Tibial artery (tissue), 4 donors: Measurements from ENCODE around the gene PSRC1.
A peak's percentile ranks its signal among the peaks of the same experiment; 100 is the strongest.

ENCODE experiments used
- DNase-seq, 2 donors: peaks; one replicate each; pipeline ENCODE4 v3.0.0-alpha.2; 2019
- H3K27ac ChIP-seq, 2 donors: fragments of 200-600 bp; sonication (generic) in 1 of 2; 1 replicate in 1 of 2; 2 replicates in 1 of 2; pipeline ENCODE4 v1.5.1; 2018 to 2019; ENCODE audit warnings: mild to moderate bottlenecking in 1 of 2
- H3K27me3 ChIP-seq, 2 donors: fragments of 200-600 bp; sonication (generic) in 1 of 2; one replicate each; pipeline versions ENCODE4 v1.5.1 to v1.6.0; 2016 to 2019
- H3K36me3 ChIP-seq, 3 donors: fragments of 200-600 bp; sonication (generic) in 2 of 3; one replicate each; pipeline ENCODE4 v1.5.1; 2016 to 2019; ENCODE audit warnings: mild to moderate bottlenecking in 2 of 3
- H3K4me1 ChIP-seq, 4 donors: fragments of 200-600 bp; sonication (generic) in 2 of 4; 1 replicate in 3 of 4; 2 replicates in 1 of 4; pipeline ENCODE4 v1.5.1; 2016 to 2019
- H3K4me3 ChIP-seq, 2 donors: fragments of 200-600 bp; sonication (generic) in 1 of 2; 1 replicate in 1 of 2; 2 replicates in 1 of 2; pipeline ENCODE4 v1.5.1; 2018 to 2019; ENCODE audit warnings: mild to moderate bottlenecking in 2 of 2
- H3K9me3 ChIP-seq, 3 donors: fragments of 200-600 bp; sonication (generic) in 1 of 3; one replicate each; pipeline ENCODE4 v1.5.1; 2016 to 2019
- intact Hi-C: fragments of 100-400 bp; cut with DNase I; formaldehyde crosslinking; loops from one replicate; pipeline ENCODE4 v1.15.0; 2023; ENCODE audit warnings: low total_unique reads
- TF ChIP-seq, protein P1 (sequence below), 2 experiments: fragments of 200-600 bp in 1 of 2; fragments of 450-650 bp in 1 of 2; IDR thresholded peaks; one replicate each; pipeline ENCODE4 v1.5.1; 2017 to 2019; ENCODE audit warnings: antibody characterized with exemption in 2 of 2, mild to moderate bottlenecking in 1 of 2, moderate library complexity in 1 of 2

Gene PSRC1

DNA sequence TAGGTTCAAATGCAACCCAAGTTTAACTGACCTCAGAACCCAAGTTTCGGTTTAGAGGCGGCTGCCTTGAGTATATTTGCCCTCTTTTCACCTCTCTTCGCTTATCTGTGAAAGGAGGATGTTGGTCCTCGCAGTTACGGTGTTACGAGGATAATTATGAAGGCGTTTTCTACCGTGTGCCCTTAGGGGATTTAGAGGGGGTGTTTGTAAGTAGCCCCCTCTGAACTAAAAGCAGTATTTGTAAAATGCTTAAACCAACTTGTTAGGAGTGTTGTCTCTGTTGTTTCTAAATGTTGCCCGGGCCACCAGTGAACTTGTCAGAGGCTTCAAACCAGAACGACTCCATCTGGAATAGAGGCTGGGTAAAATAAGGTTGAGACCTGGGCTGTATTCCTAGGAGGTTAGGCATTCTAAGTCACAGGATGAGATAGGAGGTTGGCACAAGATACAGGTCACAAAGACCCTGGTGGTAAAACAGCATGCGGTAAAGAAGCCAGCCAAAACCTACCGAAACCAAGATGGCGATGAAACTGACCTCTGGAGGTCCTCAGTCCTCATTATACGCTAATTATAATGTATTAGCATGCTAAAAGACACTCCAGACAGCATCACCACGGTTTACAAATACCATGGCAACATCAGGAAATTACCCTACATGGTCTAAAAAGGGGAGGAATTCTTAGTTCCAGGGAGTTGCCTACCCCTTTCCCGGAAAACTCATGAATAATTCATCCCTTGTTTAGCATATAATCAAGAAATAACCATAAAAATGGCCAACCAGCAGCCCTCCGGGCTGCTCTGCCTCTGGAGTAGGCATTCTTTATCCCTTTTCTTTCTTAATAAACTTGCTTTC lies 1.0 kb upstream of the PSRC1 start:
- Histone ChIP-seq H3K9me3 (no peaks in the 10 kb centered on the region), H3K36me3 (no peaks in the 10 kb centered on the region), H3K4me1 (peaks cover 0 to 22% (median 21%) of the 10 kb centered on the region in 4 donors), H3K27ac (peak overlapping the region; percentile 79 to 87), H3K4me3 (peak overlapping the region; percentile 54 to 59), H3K27me3 (no peaks in the 10 kb centered on the region)
- intact Hi-C loops: loop anchor here (10.0 kb wide), 2 partner anchors 71 to 1129 kb away; no protein-coding TSS in a partner anchor
- no peak for DNase-seq
- TF ChIP-seq, protein P1, sequence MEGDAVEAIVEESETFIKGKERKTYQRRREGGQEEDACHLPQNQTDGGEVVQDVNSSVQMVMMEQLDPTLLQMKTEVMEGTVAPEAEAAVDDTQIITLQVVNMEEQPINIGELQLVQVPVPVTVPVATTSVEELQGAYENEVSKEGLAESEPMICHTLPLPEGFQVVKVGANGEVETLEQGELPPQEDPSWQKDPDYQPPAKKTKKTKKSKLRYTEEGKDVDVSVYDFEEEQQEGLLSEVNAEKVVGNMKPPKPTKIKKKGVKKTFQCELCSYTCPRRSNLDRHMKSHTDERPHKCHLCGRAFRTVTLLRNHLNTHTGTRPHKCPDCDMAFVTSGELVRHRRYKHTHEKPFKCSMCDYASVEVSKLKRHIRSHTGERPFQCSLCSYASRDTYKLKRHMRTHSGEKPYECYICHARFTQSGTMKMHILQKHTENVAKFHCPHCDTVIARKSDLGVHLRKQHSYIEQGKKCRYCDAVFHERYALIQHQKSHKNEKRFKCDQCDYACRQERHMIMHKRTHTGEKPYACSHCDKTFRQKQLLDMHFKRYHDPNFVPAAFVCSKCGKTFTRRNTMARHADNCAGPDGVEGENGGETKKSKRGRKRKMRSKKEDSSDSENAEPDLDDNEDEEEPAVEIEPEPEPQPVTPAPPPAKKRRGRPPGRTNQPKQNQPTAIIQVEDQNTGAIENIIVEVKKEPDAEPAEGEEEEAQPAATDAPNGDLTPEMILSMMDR (IDR thresholded peaks at IDR 0.05): no peak

DNA sequence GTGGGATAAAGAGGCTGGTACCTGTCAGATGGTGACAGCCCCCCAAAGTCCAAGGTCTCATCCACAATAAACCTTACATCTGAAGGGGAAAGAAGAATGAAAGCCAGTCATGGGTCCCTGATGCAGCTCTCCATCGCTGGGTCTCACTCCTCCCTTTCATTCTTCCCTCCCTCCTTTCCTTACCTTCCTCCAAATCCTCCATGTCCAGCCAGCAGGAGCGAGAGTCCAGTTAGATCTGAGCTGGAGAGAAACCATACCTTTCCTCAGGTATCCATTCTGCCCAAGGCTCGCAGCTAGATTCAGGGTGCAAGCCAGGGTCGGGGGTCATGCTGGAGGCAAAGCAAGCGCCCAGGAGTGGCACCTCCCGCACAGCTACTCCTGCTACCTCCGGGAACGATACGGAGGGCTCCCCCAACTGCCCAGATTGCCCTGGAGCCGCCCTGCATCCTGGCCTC lies 421 bp downstream of the PSRC1 start:
- peak overlapping the region; percentile 54 to 59 for H3K4me3 ChIP-seq
- H3K36me3 ChIP-seq: no peaks in the 10 kb centered on the region
- H3K27me3 ChIP-seq: no peaks in the 10 kb centered on the region
- H3K9me3 ChIP-seq: no peaks in the 10 kb centered on the region
- TF ChIP-seq, protein P1 (IDR thresholded peaks at IDR 0.05): no peak
- peaks cover 0 to 22% (median 21%) of the 10 kb centered on the region in 4 donors for H3K4me1 ChIP-seq
- intact Hi-C loops: loop anchor here (10.0 kb wide), 2 partner anchors 72 to 1128 kb away; no protein-coding TSS in a partner anchor
- no peak for DNase-seq
- peak overlapping the region; percentile 79 to 87 for H3K27ac ChIP-seq

DNA sequence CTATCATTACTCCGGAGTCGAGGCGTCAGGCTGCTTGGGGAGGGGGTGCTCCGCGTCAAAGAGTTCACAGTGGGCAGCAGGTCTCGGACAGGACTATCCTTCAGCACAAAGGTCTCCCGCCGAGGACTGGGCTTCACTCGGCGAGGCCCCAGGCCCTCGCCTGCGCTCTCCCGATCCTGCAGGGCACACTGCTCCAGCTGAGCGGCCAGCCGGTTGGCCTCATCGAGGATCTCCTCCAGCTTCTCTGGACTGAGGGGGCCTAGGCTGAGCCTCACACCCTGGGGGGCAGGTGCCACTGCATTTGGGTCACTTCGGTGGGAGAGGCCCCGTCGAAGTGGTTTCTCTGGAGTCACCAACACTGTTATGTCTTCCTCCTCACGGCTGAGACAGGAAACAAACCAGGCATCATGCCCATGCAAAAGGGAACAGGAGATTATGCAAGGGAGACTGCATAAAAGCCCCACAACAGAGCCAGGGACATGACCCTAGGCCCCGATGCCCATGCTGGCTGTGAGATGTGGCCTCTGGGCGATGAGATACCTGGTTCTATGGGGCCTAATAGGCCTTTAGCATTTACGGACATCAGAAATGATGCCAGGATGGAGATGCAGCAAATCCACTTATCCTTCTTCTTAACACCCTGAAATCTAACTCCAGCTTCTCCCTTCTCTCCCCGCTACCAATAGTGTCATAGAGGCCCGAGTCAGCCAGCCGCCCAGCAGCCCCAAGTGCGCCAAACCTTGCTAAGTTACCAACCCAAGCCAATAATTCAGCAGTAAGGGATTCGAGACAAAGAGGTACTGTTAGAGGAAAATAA lies 1.1 kb downstream of the PSRC1 start:
- H3K9me3 ChIP-seq: no peaks in the 10 kb centered on the region
- no peak for DNase-seq
- H3K4me1 ChIP-seq: peaks cover 0 to 27% (median 23%) of the 10 kb centered on the region in 4 donors
- peak overlapping the region in 1 of 2 donors; percentile 87 for H3K27ac ChIP-seq
- no peaks in the 10 kb centered on the region for H3K27me3 ChIP-seq
- TF ChIP-seq, protein P1 (IDR thresholded peaks at IDR 0.05): no peak
- H3K36me3 ChIP-seq: no peaks in the 10 kb centered on the region
- H3K4me3 ChIP-seq: peak overlapping the region; percentile 54 to 59
- intact Hi-C loops: loop anchor here (10.0 kb wide), 2 partner anchors 73 to 1127 kb away; no protein-coding TSS in a partner anchor

GRCh38 chr1:109280862-109281261 lies 2.1 kb downstream of the PSRC1 start:
- TF ChIP-seq, protein P1 (IDR thresholded peaks at IDR 0.05): no peak
- Histone ChIP-seq H3K9me3 (no peaks in the 10 kb centered on the region), H3K36me3 (no peaks in the 10 kb centered on the region), H3K27me3 (no peaks in the 10 kb centered on the region), H3K4me1 (peaks cover 0 to 27% (median 23%) of the 10 kb centered on the region in 4 donors), H3K27ac (no peak overlapping the region), H3K4me3 (no peak overlapping the region)
- intact Hi-C loops: loop anchor here (10.0 kb wide), 2 partner anchors 74 to 1126 kb away; no protein-coding TSS in a partner anchor
- no peak for DNase-seq

GRCh38 chr1:109279615-109280278 lies 3.2 kb downstream of the PSRC1 start:
- Histone ChIP-seq H3K27ac (no peak overlapping the region), H3K4me3 (no peak overlapping the region), H3K36me3 (no peaks in the 10 kb centered on the region), H3K27me3 (no peaks in the 10 kb centered on the region), H3K4me1 (peaks cover 0 to 32% (median 26%) of the 10 kb centered on the region in 4 donors), H3K9me3 (no peaks in the 10 kb centered on the region)
- no peak for DNase-seq
- TF ChIP-seq, protein P1 (IDR thresholded peaks at IDR 0.05): no peak
- intact Hi-C loops: loop anchor here (10.0 kb wide), 2 partner anchors 75 to 1125 kb away; no protein-coding TSS in a partner anchor
